ES-I3 (cell line): ENCODE measurements around the gene COL24A1.
"Not testable (repeated sequence)": the region's sequence is repeated elsewhere in the genome, so short reads cannot be mapped to it uniquely, and the experiment has no call there.

ENCODE experiments used
- H3K36me3 ChIP-seq: 2 replicates; pipeline ENCODE4 v1.6.1; 2013; ENCODE audit warnings: mild to moderate bottlenecking, low read length, control low read depth, moderate library complexity; ENCODE audit not compliant: insufficient read depth
- H3K4me1 ChIP-seq: 2 replicates; pipeline ENCODE4 v1.6.1; 2013; ENCODE audit warnings: mild to moderate bottlenecking, control low read depth, low read length; ENCODE audit not compliant: insufficient read depth
- H3K9ac ChIP-seq: 2 replicates; pipeline ENCODE4 v1.6.1; 2013; ENCODE audit warnings: low read depth, mild to moderate bottlenecking, low read length, moderate library complexity
- H3K9me3 ChIP-seq: 2 replicates; pipeline ENCODE4 v1.6.1; 2013; ENCODE audit warnings: mild to moderate bottlenecking, low read length, moderate library complexity; ENCODE audit not compliant: control insufficient read depth, insufficient read depth

The COL24A1 gene

DNA sequence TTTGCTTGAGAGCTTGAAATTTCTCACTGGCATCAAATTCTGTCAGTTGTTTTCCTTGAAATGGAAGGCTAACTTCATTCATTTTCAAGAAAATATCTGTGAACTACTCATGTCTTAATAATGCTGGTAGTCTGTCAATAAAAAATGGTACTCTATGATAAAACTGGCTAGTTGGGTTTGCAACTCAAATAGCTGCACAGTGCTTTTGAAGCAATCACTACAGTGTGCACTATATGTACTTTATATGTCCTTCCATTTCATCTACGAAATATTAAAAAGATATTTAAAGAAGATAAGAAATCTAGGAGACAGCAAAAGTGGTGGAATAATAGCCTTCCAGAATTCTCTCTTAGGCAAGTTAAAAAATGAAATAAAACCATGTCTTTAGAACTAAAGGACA is 408.5 kb downstream of the COL24A1 start:
- Histone ChIP-seq H3K9me3 (no peaks in the 10 kb centered on the region), H3K36me3 (no peaks in the 10 kb centered on the region), H3K4me1 (no peaks in the 10 kb centered on the region), H3K9ac (no peak overlapping the region)

DNA sequence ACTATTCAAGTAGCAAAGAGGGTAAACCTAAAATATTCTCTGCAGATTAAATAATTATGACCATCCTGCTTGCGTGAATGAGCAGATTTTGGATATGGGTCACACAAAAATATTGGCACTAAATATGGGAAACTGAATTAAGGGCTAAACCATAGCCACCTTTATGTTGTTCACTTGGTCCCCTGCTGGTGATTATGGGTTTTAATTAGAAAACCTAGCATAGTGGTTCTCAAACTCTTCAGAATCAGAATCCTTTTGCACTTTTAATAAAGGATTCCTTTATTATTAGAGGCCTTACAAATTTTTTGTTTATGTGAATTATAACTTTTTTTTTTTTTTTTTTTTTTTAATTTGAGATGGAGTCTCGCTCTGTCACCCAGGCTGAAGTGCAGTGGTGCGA is 409.8 kb downstream of the COL24A1 start:
- Histone ChIP-seq H3K9me3 (no peaks in the 10 kb centered on the region), H3K36me3 (no peaks in the 10 kb centered on the region), H3K9ac (no peak overlapping the region), H3K4me1 (no peaks in the 10 kb centered on the region)

DNA sequence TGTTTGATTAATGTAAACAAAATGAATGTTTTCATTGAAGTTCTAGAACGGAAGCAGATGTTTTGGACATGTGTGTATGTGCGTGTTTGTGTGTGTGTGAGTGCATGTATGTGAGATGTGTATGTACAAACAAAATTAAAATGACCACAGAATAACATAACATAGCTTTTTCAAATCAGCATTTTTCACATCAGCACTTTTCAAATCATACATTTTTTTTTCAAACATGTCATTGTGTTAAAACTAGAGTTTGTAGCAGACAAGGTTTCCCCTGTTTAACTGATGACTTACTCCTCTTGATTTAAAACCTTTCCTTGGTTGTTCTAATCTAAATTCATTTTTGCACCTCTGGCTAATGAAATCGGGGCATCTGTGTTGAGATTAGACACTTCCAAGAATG is 412.8 kb downstream of the COL24A1 start:
- Histone ChIP-seq H3K9me3 (no peaks in the 10 kb centered on the region), H3K9ac (no peak overlapping the region), H3K36me3 (no peaks in the 10 kb centered on the region), H3K4me1 (no peaks in the 10 kb centered on the region)

DNA sequence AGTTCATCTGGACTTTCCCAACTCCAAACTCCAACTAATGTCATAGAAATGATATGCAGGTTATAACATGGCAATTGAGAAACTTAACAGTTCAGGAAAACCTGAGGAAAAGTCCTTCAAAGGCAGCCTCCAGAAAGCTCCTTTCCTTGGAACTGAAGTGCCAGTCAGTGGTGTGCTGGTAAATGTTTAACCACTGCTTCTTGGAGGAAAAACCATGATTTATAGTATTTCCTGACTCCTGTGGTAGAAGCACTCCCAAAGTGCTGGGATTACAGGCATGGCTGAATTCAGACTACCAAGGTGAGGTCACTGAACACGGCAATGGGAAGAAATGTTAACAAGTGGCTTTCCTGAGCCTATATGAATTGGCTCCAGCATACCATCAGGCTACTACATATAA is 421.6 kb downstream of the COL24A1 start:
- no peaks in the 10 kb centered on the region for H3K9me3 ChIP-seq
- H3K4me1 ChIP-seq, result no peaks in the 10 kb centered on the region
- H3K36me3 ChIP-seq, result no peaks in the 10 kb centered on the region
- no peak overlapping the region for H3K9ac ChIP-seq

GRCh38 chr1:85718678-85719340 is 437.8 kb downstream of the COL24A1 start:
- Histone ChIP-seq H3K36me3 (no peaks in the 10 kb centered on the region), H3K9ac (no peak overlapping the region), H3K9me3 (peaks cover 12% of the 10 kb centered on the region), H3K4me1 (no peaks in the 10 kb centered on the region)

DNA sequence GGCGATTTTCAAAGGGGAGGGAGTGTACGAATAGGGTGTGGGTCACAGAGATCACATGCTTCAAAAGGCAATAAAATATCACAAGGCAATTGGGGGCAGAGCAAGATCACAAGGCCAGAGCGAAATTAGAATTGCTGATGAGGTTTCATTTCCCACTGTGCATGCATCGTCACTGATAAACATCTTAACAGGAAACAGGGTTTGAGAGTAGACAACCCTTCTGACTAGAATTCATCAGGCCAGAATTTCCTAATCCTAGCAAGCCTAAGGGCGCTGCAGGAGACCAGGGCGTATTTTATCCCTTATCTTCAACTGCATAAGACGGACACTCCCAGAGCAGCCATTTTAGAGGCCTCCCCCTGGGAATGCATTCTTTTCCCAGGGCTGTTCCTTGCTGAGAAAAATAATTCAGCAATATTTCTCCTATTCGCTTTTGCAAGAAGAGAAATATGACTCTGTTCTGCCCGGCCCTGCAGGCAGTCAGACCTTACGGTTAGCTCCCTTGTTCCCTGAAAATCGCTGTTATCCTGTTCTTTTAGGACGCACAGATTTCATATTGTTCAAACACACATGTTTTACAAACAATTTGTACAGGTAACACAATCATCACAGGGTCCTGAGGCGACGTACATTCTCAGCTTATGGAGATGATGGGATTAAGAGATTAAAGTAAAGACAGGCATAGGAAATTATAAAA is 442.0 kb downstream of the COL24A1 start:
- not testable (repeated sequence) for H3K36me3 ChIP-seq, H3K4me1 ChIP-seq, H3K9ac ChIP-seq
- H3K9me3 ChIP-seq, result peaks cover 12% of the 10 kb centered on the region

DNA sequence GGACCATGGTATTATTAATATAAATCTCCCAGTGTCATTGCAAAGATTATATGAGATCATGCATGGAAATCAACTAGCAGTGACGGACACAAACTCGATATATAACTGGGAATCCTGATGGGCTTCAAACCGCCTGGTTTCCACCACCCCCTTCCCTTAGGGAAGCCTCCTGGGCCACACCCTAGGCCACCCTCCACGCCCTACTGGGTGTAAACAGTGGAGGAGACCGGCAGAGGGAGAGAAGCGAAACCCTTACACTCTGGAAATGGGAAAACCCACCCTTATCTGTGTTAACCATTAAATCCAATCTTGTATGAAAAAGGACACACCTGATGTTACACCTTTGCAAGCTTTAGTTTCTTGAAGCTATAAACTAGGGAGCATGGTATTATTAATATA is 447.7 kb downstream of the COL24A1 start:
- Histone ChIP-seq H3K9me3 (peaks cover 5% of the 10 kb centered on the region; the same call in 1 of the 2 replicates), H3K9ac (peak overlapping the region; percentile 72), H3K36me3 (peaks cover 8% of the 10 kb centered on the region; the same call in 1 of the 2 replicates), H3K4me1 (peaks cover 3% of the 10 kb centered on the region; the same call in 1 of the 2 replicates)

GRCh38 chr1:85707990-85708828 is 448.4 kb downstream of the COL24A1 start, which contains the start of gene ZNHIT6:
TSS of gene ZNHIT6 (minus strand) at chr1:85708433. CDS start at chr1:85708284, 149 bp downstream.
- peak within 1 kb of the TSS; percentile 72 for H3K9ac ChIP-seq
- H3K36me3 ChIP-seq, result peaks cover 8% of the 10 kb centered on the region; the same call in 1 of the 2 replicates
- H3K4me1 ChIP-seq, result peaks cover 3% of the 10 kb centered on the region; the same call in 1 of the 2 replicates
- H3K9me3 ChIP-seq, result no peaks in the 10 kb centered on the region

GRCh38 chr1:85707267-85707989 is 449.1 kb downstream of the COL24A1 start:
- Histone ChIP-seq H3K9ac (peak overlapping the region; percentile 72), H3K4me1 (peaks cover 3% of the 10 kb centered on the region; the same call in 1 of the 2 replicates), H3K36me3 (peaks cover 8% of the 10 kb centered on the region; the same call in 1 of the 2 replicates), H3K9me3 (no peaks in the 10 kb centered on the region)

GRCh38 chr1:85705940-85706339 is 450.6 kb downstream of the COL24A1 start:
- H3K4me1 ChIP-seq, result peaks cover 3% of the 10 kb centered on the region; the same call in 1 of the 2 replicates
- no peak overlapping the region for H3K9ac ChIP-seq
- no peaks in the 10 kb centered on the region for H3K9me3 ChIP-seq
- peaks cover 8% of the 10 kb centered on the region; the same call in 1 of the 2 replicates for H3K36me3 ChIP-seq

- Histone ChIP-seq H3K36me3 (peaks cover 4% of the 10 kb centered on the region; the same call in 1 of the 2 replicates), H3K9ac (no peak overlapping the region), H3K9me3 (no peaks in the 10 kb centered on the region), H3K4me1 (no peaks in the 10 kb centered on the region)
These were observed 456.1 kb downstream of the COL24A1 start for GRCh38 chr1:85700422-85700821.

- no peaks in the 10 kb centered on the region for H3K4me1 ChIP-seq
- 0 out of 2 replicates have a peak, but pooled peaks cover 2% of the 10 kb centered on the region for H3K36me3 ChIP-seq
- no peaks in the 10 kb centered on the region for H3K9me3 ChIP-seq
- no peak overlapping the region for H3K9ac ChIP-seq
These were observed 458.7 kb downstream of the COL24A1 start for GRCh38 chr1:85697895-85698294.

DNA sequence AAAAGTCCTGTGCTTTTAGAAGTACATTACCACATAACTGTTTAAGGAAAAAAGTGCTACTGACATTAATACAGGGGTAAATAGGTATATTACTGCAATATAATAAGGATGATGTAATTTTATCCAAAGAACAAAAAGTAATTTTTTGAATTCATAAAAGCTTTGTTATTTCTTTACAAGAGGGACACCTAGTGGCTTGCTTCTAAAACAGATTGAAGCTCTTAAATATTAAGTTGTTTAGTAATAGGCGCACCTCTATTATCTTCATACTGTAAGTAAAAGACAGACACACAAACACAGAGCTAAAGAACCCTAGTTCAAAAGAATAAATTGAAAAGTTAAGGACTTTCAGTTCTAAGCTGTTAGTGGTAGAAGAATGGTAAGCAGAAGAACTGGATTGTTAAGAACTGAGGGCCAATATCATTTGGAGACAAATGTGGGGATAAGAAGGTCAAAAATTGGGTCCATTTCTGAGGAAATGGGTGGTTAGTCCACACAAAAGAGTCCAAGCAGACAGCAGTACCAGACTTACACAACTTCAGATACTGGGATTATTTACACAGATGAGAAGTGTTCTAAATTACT is 463.8 kb downstream of the COL24A1 start:
- no peaks in the 10 kb centered on the region for H3K4me1 ChIP-seq
- H3K9ac ChIP-seq, result no peak overlapping the region
- no peaks in the 10 kb centered on the region for H3K9me3 ChIP-seq
- 0 out of 2 replicates have a peak, but pooled peaks cover 2% of the 10 kb centered on the region for H3K36me3 ChIP-seq
